Daoy (cell line): Measurements from ENCODE around the gene SETD2. TPM values are rescaled to one million over a fixed set of nuclear protein-coding genes. Genes with fewer than 3 reads are reported as not detected.
"Not testable (repeated sequence)": the region's sequence is repeated elsewhere in the genome, so short reads cannot be mapped to it uniquely, and the experiment has no call there.

Experiments
- DNase-seq: peaks from one replicate; pipeline ENCODE4 v3.0.0-alpha.2; 2015; ENCODE audit warnings: low read depth
- total RNA-seq: library from RNA; depleted of rRNA; stranded (reverse); fragments of >200 nt; shearing (Covaris generic); gene quantifications from 2 replicates; pipeline ENCODE4 v1.2.3, GENCODE V29; 2014; rRNA removed

SETD2 gene
- total RNA-seq, result 17.3 and 21.6 TPM in 2 replicates

DNA sequence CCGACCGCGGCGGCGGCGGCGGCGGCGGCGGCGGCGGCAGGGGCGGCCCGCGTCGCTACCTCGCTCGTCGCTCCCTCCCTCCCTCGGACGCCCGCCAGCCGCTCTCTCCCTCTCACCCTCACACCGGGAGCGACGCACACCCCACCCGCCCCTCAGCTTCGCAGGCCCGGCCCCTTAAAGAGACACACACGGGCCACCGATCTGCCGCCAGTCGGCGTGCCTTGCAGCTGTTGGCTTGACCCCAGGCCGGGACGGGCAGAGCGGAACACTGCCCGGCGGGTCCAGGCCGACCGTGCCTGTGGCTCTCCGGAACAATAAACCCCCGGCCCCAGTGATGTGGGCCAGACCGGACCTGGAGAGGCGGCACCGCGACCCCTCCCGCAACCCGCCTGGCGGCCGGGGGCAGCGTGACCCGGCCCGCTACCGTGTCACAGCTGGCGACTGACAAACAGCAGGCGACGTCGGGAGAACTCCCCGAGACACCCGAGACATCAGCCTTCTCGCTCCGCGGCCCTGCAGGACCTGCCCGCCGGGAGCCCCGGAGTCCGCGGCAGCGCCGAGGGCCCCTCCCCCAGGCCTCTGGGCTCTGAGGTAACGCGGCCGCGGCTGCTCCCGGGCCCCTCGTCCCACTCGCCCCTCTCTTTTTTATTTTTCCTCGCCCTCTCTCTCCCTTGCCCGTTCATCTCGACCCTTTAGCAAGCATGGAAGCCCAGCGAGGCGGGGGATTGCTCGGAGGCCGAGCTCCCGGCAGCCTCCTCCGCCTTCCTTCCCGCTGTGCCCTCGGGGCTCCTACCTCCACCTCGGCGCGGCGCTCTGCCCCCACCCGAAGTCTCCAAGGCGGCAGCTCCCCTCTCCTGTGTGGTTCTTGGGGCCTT lies at the start of gene SETD2:
SETD2 (minus strand) TSS at position 107 of the 875 bp plus-strand sequence. CDS start 189 bp downstream, outside the sequence.
- DNase-seq, result peak; percentile 93

GRCh38 chr3:47210863-47211405 lies 47.0 kb upstream of the SETD2 start:
- no peak for DNase-seq

DNA sequence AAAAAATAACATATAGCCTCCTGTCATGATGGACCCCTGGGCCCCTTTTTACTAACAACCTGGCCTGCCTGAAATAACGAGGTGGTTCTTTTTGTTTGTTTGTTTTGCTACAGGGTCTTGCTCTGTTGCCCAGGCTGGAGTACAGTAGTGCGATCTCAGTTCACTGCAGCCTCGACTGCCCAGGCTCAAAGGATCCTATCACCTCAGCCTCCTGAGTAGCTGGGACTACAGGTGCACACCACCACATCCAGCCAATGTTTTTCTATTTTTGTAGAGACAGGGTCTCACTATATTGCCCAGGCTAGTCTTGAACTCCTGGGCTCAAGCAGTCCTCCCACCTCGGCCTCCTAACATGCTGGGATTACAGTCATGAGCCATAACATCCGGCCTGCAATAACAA lies 42.1 kb upstream of the SETD2 start:
- not testable (repeated sequence) for DNase-seq

- DNase-seq, result no peak
These were observed 41.0 kb upstream of the SETD2 start for GRCh38 chr3:47204875-47205274.

DNA sequence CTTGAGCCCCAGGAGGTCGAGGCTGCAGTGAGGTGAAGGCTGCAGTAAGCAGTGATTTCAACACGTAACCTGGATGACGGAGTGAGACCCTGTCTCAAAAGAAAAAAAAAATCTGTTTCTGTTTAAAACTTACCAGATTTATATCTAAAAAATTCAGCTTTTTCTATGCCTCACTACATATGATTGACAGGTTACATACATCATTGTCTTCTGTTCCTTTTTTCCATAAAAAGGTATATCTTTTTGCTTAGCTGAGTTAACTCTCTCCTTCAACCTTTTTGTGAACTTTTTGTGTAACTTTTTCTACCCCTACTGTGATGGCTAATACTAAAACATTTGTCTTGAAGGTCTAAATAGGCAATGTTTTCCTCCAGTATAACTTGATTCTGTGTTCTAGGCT lies 38.6 kb upstream of the SETD2 start:
- DNase-seq, result no peak

- DNase-seq, result no peak
These were observed 33.4 kb upstream of the SETD2 start for GRCh38 chr3:47197287-47197686.

DNA sequence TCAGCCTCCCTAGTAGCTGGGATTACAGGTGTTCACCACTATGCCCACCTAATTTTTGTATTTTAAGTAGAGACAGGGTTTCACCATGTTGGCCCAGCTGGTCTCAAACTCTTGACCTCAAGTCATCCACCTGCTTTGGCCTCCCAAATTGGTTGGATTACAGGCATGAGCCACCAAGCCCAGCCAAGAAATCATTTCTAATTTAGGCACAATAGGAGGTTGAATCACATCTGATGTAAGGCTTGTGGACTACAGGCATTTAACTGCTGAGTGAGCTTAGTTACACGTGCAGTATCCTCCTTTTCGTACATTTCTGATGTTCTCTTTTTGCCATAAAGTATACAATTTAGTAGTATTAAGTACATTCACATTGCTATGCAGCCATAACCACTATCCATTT lies 31.1 kb upstream of the SETD2 start:
- DNase-seq, result no peak

GRCh38 chr3:47193871-47194859 lies 30.3 kb upstream of the SETD2 start:
- no peak for DNase-seq

- DNase-seq, result no peak
These were observed 22.4 kb upstream of the SETD2 start for GRCh38 chr3:47186285-47186684.

DNA sequence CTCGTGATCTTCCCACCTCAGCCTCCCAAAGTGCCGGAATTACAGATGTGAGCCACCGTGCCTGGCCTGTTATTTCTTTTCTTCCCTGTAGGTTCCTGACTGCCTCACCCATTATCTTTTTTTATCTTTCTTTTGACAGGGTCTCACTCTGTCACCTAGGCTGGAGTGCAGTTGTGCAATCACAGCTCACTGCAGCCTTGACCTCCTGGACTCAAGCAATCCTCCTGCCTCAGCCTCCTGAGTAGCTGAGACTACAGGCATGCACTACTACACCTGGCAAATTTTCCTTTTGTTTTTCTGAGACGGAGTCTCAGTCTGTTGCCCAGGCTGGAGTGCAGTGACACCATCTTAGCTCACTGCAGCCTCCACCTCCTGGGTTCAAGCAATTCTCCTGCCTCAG lies 17.8 kb upstream of the SETD2 start:
- not testable (repeated sequence) for DNase-seq

DNA sequence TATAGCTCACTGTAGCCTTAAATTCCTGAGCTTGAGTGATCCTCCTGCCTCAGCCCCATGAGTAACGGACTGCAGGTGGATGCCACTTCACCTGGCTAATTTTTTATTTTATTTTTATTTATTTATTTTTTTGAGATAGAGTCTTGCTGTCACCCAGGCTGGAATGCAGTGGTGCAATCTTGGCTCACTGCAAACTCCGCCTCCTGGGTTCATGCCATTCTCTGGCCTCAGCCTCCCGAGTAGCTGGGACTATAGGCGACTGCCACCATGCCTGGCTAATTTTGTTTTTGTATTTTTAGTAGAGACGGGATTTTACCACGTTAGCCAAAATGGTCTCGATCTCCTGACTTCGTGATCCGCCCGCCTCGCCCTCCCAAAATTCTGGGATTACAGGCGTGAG lies 16.1 kb upstream of the SETD2 start:
- not testable (repeated sequence) for DNase-seq

GRCh38 chr3:47176582-47176981 lies 12.7 kb upstream of the SETD2 start:
- DNase-seq, result no peak

DNA sequence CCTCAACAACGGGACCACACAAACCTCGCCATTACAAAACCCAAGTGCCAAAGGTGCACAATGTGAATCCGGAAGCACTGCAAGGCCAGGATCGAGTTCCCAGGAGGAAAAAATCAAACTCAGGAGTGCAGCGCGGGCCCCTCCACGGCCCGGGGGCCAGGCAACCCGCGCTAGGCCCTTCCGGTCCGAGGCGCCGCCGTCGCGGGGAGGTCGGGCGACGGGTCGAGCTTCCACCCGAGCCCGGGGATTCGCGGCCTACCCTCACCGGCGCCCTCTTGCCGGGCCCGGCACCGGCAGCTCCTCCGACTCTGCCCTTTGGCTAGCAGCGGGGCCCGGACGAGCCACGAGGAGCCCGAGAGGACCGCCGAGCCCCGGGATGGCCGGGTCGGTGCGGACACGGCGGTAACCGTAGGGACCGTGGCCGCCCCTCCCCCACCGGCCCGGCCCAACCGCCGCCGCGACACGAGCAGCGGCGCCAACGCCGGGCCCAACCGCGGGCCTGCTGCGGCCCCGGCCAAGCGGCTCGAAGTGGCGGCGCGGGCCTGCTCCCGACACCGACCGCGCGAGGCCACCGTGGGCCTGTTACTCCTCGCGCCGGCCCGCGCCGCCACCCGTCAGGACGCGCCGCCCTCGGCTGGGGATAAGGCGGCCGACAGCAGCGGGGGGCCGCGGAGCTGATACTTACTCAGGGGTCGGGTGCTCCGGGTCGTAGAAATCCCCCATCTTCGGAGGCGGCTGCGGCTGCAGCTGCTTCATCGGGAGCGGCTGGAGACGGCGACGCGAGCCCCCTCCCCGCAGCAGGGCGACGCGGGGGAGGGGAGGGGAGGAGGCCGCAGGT lies 525 bp downstream of the SETD2 start:
- peak; percentile 34 for DNase-seq

GRCh38 chr3:47162697-47163168 lies 1.2 kb downstream of the SETD2 start:
- peak; percentile 1 for DNase-seq

DNA sequence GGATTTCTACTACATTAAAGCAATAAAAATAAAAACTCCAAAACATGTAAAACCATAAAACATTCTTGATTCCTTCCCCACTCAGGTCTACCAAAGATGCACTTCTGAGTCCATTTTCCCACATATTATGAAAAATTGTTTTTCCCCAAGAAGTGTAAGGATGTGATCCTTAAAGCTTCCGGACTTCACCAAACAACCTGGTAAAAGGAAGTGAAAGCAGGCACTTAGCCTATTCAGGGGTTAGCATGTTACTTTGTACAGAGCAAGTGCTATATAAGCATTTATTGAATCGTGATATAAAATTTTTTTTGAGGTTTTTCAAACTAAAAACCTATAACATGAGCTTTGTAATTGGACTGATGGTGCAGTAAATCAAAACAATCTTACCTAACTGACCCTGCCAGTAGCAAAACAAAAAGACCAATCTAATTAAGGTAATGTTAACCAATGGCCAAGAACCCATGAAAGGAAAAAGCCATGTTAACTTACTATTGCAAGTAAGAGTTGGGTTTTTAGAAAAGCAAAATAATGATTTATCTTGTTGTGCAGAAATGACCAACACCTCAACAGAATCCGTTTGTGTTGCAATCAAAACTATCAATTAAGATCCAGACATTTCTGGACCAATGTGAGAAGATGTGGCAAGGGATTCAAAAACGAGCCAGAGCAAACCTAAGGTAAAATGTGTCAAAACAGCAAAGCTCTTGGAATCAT lies 1.8 kb downstream of the SETD2 start:
- DNase-seq, result no peak

GRCh38 chr3:47159820-47160219 lies 4.1 kb downstream of the SETD2 start:
- no peak for DNase-seq

DNA sequence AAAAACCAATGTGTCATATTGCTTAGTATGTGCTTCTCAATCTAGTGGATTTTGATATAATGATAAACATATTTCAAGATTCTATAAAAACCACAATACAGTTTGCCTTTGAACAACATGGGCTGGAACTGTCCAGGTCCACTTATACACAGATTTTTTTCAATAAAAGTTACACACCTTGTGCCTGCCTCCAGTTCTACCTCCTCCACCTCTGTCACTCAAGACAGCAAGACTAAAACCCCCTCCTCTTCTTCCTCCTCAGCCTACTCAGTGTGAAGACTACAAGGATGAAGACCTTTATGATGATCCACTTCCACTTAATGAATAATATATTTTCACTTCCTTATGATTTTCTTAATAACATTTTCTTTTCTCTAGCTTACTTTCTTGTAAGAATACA lies 5.7 kb downstream of the SETD2 start:
- DNase-seq, result no peak

GRCh38 chr3:47156396-47156795 lies 7.5 kb downstream of the SETD2 start:
- no peak for DNase-seq

- DNase-seq, result no peak
These were observed 11.3 kb downstream of the SETD2 start for GRCh38 chr3:47152578-47152977.

- no peak for DNase-seq
These were observed 12.1 kb downstream of the SETD2 start for GRCh38 chr3:47151836-47152235.
